NCI-H2171 (cell line): ENCODE measurements around the gene ACER2.

Experiments
- DNase-seq: peaks from one replicate; lab custom pipeline; 2025; lab: John Stamatoyannopoulos, UW

The ACER2 gene

GRCh38 chr9:19486803-19487202, 78.0 kb downstream of the ACER2 start:
- DNase-seq, result no peak

GRCh38 chr9:19488721-19489120, 79.9 kb downstream of the ACER2 start:
- DNase-seq, result no peak

GRCh38 chr9:19490269-19490668, 81.5 kb downstream of the ACER2 start:
- no peak for DNase-seq

- DNase-seq, result no peak
These were observed 82.0 kb downstream of the ACER2 start for GRCh38 chr9:19490828-19491227.

GRCh38 chr9:19492775-19493173, 84.0 kb downstream of the ACER2 start:
- no peak for DNase-seq

GRCh38 chr9:19493174-19493811, 84.5 kb downstream of the ACER2 start:
- DNase-seq, result peak; percentile 13

GRCh38 chr9:19493876-19494275, 85.1 kb downstream of the ACER2 start:
- DNase-seq, result no peak

GRCh38 chr9:19495186-19496028, 86.6 kb downstream of the ACER2 start:
- DNase-seq, result no peak

- DNase-seq, result no peak
These were observed 87.7 kb downstream of the ACER2 start for GRCh38 chr9:19496321-19497050.

GRCh38 chr9:19497276-19497675, 88.5 kb downstream of the ACER2 start:
- no peak for DNase-seq

GRCh38 chr9:19498015-19498414, 89.2 kb downstream of the ACER2 start:
- DNase-seq, result no peak
